Lower lobe of right lung (tissue), 2 donors: Measurements from ENCODE around the gene AGFG1. TPM values are rescaled to one million over a fixed set of nuclear protein-coding genes. Genes with fewer than 3 reads are reported as not detected.
A peak's percentile ranks its signal among the peaks of the same experiment; 100 is the strongest.

Source experiments
- ATAC-seq, 2 donors: fragments of 200-7000 bp; cut with Tn5 transposase; one replicate each; pipeline ENCODE4 v1.9.1; 2020 to 2022; ENCODE audit warnings: mild to moderate bottlenecking in 2 of 2, moderate library complexity in 2 of 2
- DNase-seq: peaks from one replicate; pipeline ENCODE4 v3.0.0-alpha.2; 2020
- H3K27ac ChIP-seq: fragments of 200-600 bp; one replicate; pipeline ENCODE4 v1.8.0; 2022
- H3K27me3 ChIP-seq: fragments of 200-600 bp; one replicate; pipeline ENCODE4 v1.8.0; 2022; ENCODE audit warnings: low read depth
- H3K36me3 ChIP-seq: fragments of 200-600 bp; one replicate; pipeline ENCODE4 v1.8.0; 2022; ENCODE audit warnings: mild to moderate bottlenecking
- H3K4me1 ChIP-seq: fragments of 200-600 bp; one replicate; pipeline ENCODE4 v1.8.0; 2022
- H3K4me3 ChIP-seq: fragments of 200-600 bp; one replicate; pipeline ENCODE4 v1.8.0; 2022; ENCODE audit warnings: mild to moderate bottlenecking
- H3K9me3 ChIP-seq: fragments of 200-600 bp; one replicate; pipeline ENCODE4 v1.8.0; 2022
- CTCF ChIP-seq: fragments of 200-600 bp; IDR thresholded peaks from one replicate; pipeline ENCODE4 v1.8.0; 2022; ENCODE audit warnings: antibody characterized with exemption, mild to moderate bottlenecking
- intact Hi-C: fragments of 100-400 bp; cut with DNase I; formaldehyde crosslinking; loops from one replicate; pipeline ENCODE4 v1.11.0; 2022
- total RNA-seq: library from RNA; stranded (reverse); fragmentation: NEBNext Ultra II Directional; extraction: Animal tissue kit (Norgen Biotek cat#: 25700); gene quantifications from one replicate; pipeline ENCODE4 v1.2.1, GENCODE V29; 2021
- donor health status: DM: no; HTN: yes; CAD: no; lungs with severe emphysema.

The AGFG1 gene
- total RNA-seq, 1 donor from 2014 or later, result 100 TPM

DNA sequence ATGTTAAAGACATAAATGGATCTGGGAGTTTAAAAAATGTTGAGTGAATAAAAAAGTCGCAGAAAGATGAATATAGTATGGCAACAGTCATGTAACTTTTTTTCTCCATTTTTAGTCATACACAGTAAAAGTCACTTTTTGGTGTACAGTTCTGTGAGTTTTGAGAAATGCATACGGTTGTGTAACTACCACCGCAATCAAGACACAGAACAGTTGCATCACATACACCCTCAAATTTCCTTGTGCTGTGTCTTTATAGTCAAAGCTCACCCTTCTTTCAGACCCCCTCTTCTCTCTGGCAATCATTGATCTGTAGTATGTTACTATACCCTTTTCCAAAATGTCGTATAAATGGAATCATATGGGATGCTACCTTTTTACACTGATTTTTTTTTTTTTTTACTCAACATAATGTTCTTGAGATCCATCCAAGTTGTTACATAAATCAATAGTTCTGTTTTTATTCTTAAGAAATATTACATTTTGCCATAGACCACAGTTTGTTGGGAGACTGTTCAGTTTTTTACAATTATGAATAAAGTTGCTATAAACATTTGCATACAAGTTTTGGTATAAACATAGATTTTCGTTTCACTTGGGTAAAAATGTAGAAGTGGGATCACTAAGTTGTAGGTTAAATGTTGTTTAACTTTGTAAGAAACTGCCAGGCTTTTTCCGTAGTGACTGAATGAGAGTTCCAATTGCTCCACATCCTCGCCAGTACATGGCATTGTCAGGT lies 35.4 kb upstream of the AGFG1 start:
- intact Hi-C loops, result no loop called here
- Histone ChIP-seq H3K9me3 (peaks cover 14% of the 10 kb centered on the region), H3K27ac (peak overlapping the region; percentile 41), H3K36me3 (no peaks in the 10 kb centered on the region), H3K4me1 (no peaks in the 10 kb centered on the region), H3K4me3 (no peak overlapping the region), H3K27me3 (no peaks in the 10 kb centered on the region)
- peak; percentile 46 to 56 for ATAC-seq
- no peak for TF ChIP-seq CTCF
- DNase-seq, result no peak

GRCh38 chr2:227439214-227439613 lies 32.7 kb upstream of the AGFG1 start:
- no peaks in the 10 kb centered on the region for H3K36me3 ChIP-seq
- DNase-seq (no peak), ATAC-seq (no peak)
- no peak for TF ChIP-seq CTCF
- no peaks in the 10 kb centered on the region for H3K27me3 ChIP-seq
- no peak overlapping the region for H3K27ac ChIP-seq
- no peak overlapping the region for H3K4me3 ChIP-seq
- H3K9me3 ChIP-seq, result no peaks in the 10 kb centered on the region
- no peaks in the 10 kb centered on the region for H3K4me1 ChIP-seq
- intact Hi-C loops, result no loop called here

DNA sequence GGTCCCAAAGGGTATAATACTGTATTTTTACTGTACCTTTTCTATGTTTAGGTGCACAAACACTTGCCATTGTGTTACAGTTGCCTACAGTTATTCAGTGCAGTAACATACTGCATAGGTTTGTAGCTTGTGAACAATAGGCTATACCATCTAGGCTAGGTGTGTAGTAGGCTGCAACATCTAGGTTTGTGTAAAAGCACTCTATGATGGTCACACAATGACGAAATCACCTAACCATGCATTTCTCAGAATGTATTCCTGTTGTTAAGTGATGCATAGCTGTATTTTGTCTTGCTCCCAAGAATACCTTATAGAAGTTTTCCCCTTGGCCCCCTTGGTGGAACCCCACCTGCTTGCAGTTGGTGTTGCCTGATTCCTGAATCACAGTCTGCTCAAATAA lies 29.3 kb upstream of the AGFG1 start:
- Histone ChIP-seq H3K9me3 (no peaks in the 10 kb centered on the region), H3K27me3 (no peaks in the 10 kb centered on the region), H3K27ac (no peak overlapping the region), H3K4me1 (no peaks in the 10 kb centered on the region), H3K36me3 (no peaks in the 10 kb centered on the region), H3K4me3 (no peak overlapping the region)
- intact Hi-C loops, result no loop called here
- DNase-seq (no peak), ATAC-seq (no peak)
- TF ChIP-seq CTCF, result no peak

GRCh38 chr2:227443889-227444568 lies 27.9 kb upstream of the AGFG1 start:
- intact Hi-C loops, result no loop called here
- TF ChIP-seq CTCF, result no peak
- H3K4me1 ChIP-seq, result no peaks in the 10 kb centered on the region
- no peaks in the 10 kb centered on the region for H3K27me3 ChIP-seq
- H3K36me3 ChIP-seq, result no peaks in the 10 kb centered on the region
- no peak overlapping the region for H3K4me3 ChIP-seq
- DNase-seq (no peak), ATAC-seq (no peak)
- H3K9me3 ChIP-seq, result no peaks in the 10 kb centered on the region
- H3K27ac ChIP-seq, result no peak overlapping the region

GRCh38 chr2:227447606-227448005 lies 24.4 kb upstream of the AGFG1 start:
- no peak for ATAC-seq
- H3K36me3 ChIP-seq, result no peaks in the 10 kb centered on the region
- intact Hi-C loops, result no loop called here
- no peak for TF ChIP-seq CTCF
- no peak overlapping the region for H3K27ac ChIP-seq
- H3K27me3 ChIP-seq, result no peaks in the 10 kb centered on the region
- no peak for DNase-seq
- H3K9me3 ChIP-seq, result no peaks in the 10 kb centered on the region
- peaks cover 21% of the 10 kb centered on the region for H3K4me1 ChIP-seq
- no peak overlapping the region for H3K4me3 ChIP-seq
